ENCODE measurements around the gene FICD. TPM values are rescaled to one million over a fixed set of nuclear protein-coding genes. Genes with fewer than 3 reads are reported as not detected.

The FICD gene
- polyA plus RNA-seq, 3 donors = 1.00 to 1.9 (median 1.6) TPM

- Mint-ChIP-seq H3K4me3 (no peak overlapping the region), H3K27ac (peak overlapping the region; percentile 73 to 93 (median 91)), H3K36me3 (peaks cover 50 to 55% of the 10 kb centered on the region in 2 donors), H3K9me3 (no peaks in the 10 kb centered on the region), H3K27me3 (ENCODE audit: low read depth in 3 of 3) (peaks cover 0 to 2% (median 0%) of the 10 kb centered on the region in 3 donors), H3K4me1 (peaks cover 32% of the 10 kb centered on the region)
- H3K9me3 ChIP-seq (replicated peaks in 1 of 2; ENCODE audit: control insufficient read depth in 1 of 2, insufficient read depth in 1 of 2, low read length in 2 of 2) = no peaks in the 10 kb centered on the region
- peaks cover 33 to 57% of the 10 kb centered on the region in 2 donors for H3K36me3 ChIP-seq (replicated peaks in 1 of 2; ENCODE audit: control insufficient read depth in 1 of 2, insufficient read depth in 2 of 2, low read length in 2 of 2)
- H3K27me3 ChIP-seq (ENCODE audit: control insufficient read depth in 2 of 2, insufficient read depth in 2 of 2, low read length in 2 of 2) = no peaks in the 10 kb centered on the region
- peak overlapping the region; percentile 25 for H3K4me2 ChIP-seq (replicated peaks; ENCODE audit: extremely low read depth, low read length, poor library complexity, severe bottlenecking)
- H3K79me2 ChIP-seq (ENCODE audit: insufficient read depth, low read length) = peaks cover 15% of the 10 kb centered on the region
- no peaks in the 10 kb centered on the region for H4K20me1 ChIP-seq (ENCODE audit: insufficient read depth, low read length)
- peak; percentile 58 to 71 (median 68) for DNase-seq
- intact Hi-C loops (cut with micrococcal nuclease) = loop anchor here in 1 of 2 donors (10.0 kb wide), 1 partner anchor 387 kb away; no protein-coding TSS in a partner anchor
- TF ChIP-seq, protein P1, sequence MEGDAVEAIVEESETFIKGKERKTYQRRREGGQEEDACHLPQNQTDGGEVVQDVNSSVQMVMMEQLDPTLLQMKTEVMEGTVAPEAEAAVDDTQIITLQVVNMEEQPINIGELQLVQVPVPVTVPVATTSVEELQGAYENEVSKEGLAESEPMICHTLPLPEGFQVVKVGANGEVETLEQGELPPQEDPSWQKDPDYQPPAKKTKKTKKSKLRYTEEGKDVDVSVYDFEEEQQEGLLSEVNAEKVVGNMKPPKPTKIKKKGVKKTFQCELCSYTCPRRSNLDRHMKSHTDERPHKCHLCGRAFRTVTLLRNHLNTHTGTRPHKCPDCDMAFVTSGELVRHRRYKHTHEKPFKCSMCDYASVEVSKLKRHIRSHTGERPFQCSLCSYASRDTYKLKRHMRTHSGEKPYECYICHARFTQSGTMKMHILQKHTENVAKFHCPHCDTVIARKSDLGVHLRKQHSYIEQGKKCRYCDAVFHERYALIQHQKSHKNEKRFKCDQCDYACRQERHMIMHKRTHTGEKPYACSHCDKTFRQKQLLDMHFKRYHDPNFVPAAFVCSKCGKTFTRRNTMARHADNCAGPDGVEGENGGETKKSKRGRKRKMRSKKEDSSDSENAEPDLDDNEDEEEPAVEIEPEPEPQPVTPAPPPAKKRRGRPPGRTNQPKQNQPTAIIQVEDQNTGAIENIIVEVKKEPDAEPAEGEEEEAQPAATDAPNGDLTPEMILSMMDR (IDR thresholded peaks at IDR 0.05) = no peak
- peak overlapping the region; percentile 13 for H2AFZ ChIP-seq (ENCODE audit: insufficient read depth, low read depth, low read length, poor library complexity, severe bottlenecking)
- peak overlapping the region in 1 of 2 donors; percentile 70 for H3K27ac ChIP-seq (ENCODE audit: low read depth in 1 of 2, low read length in 2 of 2)
- H3K4me1 ChIP-seq (ENCODE audit: control insufficient read depth in 1 of 2, insufficient read depth in 2 of 2, low read length in 2 of 2) = peaks cover 38 to 48% of the 10 kb centered on the region in 2 donors
- H3K9ac ChIP-seq (ENCODE audit: insufficient read depth, low read length, poor library complexity, severe bottlenecking) = no peak overlapping the region
- H3K4me3 ChIP-seq (replicated peaks in 1 of 3; ENCODE audit: low read depth in 2 of 3, low read length in 3 of 3) = no peak overlapping the region
- 57% methylated on average over 3 of the region's 7 CpGs for WGBS (ENCODE audit: insufficient coverage)
Measured at GRCh38 chr12:108567406-108568337, 52.6 kb downstream of the FICD start.

- Histone ChIP-seq H3K9ac (ENCODE audit: insufficient read depth, low read length, poor library complexity, severe bottlenecking) (no peak overlapping the region), H3K4me3 (replicated peaks in 1 of 3; ENCODE audit: low read depth in 2 of 3, low read length in 3 of 3) (no peak overlapping the region)
Measured at GRCh38 chr12:108568338-108569154, 53.5 kb downstream of the FICD start.

More at GRCh38 chr12:108568338-108569154, 53.5 kb downstream of the FICD start:
- peak overlapping the region in 1 of 2 donors; percentile 70 for H3K27ac ChIP-seq (ENCODE audit: low read depth in 1 of 2, low read length in 2 of 2)
- Mint-ChIP-seq H3K27ac (peak overlapping the region in 3 of 7 donors; percentile 49 to 67 (median 66)), H3K4me3 (no peak overlapping the region), H3K9me3 (no peaks in the 10 kb centered on the region), H3K27me3 (ENCODE audit: low read depth in 3 of 3) (peaks cover 0 to 2% (median 2%) of the 10 kb centered on the region in 3 donors), H3K4me1 (peaks cover 27% of the 10 kb centered on the region), H3K36me3 (peaks cover 50 to 55% of the 10 kb centered on the region in 2 donors)
- peaks cover 6% of the 10 kb centered on the region for H3K79me2 ChIP-seq (ENCODE audit: insufficient read depth, low read length)
- TF ChIP-seq, protein P1 (IDR thresholded peaks at IDR 0.05) = no peak
- peaks cover 30 to 39% of the 10 kb centered on the region in 2 donors for H3K4me1 ChIP-seq (ENCODE audit: control insufficient read depth in 1 of 2, insufficient read depth in 2 of 2, low read length in 2 of 2)
- intact Hi-C loops (cut with micrococcal nuclease) = loop anchor here in 1 of 2 donors (10.0 kb wide), 1 partner anchor 386 kb away; no protein-coding TSS in a partner anchor
- DNase-seq = no peak
- WGBS (ENCODE audit: insufficient coverage) = 71% methylated on average over 8 of the region's 10 CpGs
- no peaks in the 10 kb centered on the region for H3K27me3 ChIP-seq (ENCODE audit: control insufficient read depth in 2 of 2, insufficient read depth in 2 of 2, low read length in 2 of 2)
- no peak overlapping the region for H3K4me2 ChIP-seq (replicated peaks; ENCODE audit: extremely low read depth, low read length, poor library complexity, severe bottlenecking)
- no peaks in the 10 kb centered on the region for H3K9me3 ChIP-seq (replicated peaks in 1 of 2; ENCODE audit: control insufficient read depth in 1 of 2, insufficient read depth in 1 of 2, low read length in 2 of 2)
- no peaks in the 10 kb centered on the region for H4K20me1 ChIP-seq (ENCODE audit: insufficient read depth, low read length)
- H3K36me3 ChIP-seq (replicated peaks in 1 of 2; ENCODE audit: control insufficient read depth in 1 of 2, insufficient read depth in 2 of 2, low read length in 2 of 2) = peaks cover 33 to 57% of the 10 kb centered on the region in 2 donors
- no peak overlapping the region for H2AFZ ChIP-seq (ENCODE audit: insufficient read depth, low read depth, low read length, poor library complexity, severe bottlenecking)

Data from CD14-positive monocyte (primary cell).